Ascending aorta (tissue), 2 donors: ENCODE data around the gene GALNT18. TPM values are rescaled to one million over a fixed set of nuclear protein-coding genes. Genes with fewer than 3 reads are reported as not detected.

ENCODE experiments used
- DNase-seq, 2 donors: peaks; one replicate each; pipeline ENCODE4 v3.0.0-alpha.2; 2019; ENCODE audit warnings: low spot score in 2 of 2
- H3K27ac ChIP-seq, 2 donors: fragments of 200-600 bp; sonication (generic); one replicate each; pipeline ENCODE4 v1.5.1; 2016 to 2017; ENCODE audit warnings: mild to moderate bottlenecking in 1 of 2
- H3K27me3 ChIP-seq: fragments of 200-600 bp; sonication (generic); one replicate; pipeline ENCODE4 v1.5.1; 2017
- H3K36me3 ChIP-seq, 2 donors: fragments of 200-600 bp; sonication (generic); one replicate each; pipeline ENCODE4 v1.5.1; 2016
- H3K4me1 ChIP-seq, 2 donors: fragments of 200-600 bp; sonication (generic); one replicate each; pipeline ENCODE4 v1.5.1; 2016 to 2017; ENCODE audit warnings: mild to moderate bottlenecking in 1 of 2
- H3K4me3 ChIP-seq, 2 donors: fragments of 200-600 bp; sonication (generic); one replicate each; pipeline ENCODE4 v1.5.1; 2016 to 2017; ENCODE audit warnings: mild to moderate bottlenecking in 1 of 2
- H3K9me3 ChIP-seq, 2 donors: fragments of 200-600 bp; sonication (generic); one replicate each; pipeline ENCODE4 v1.5.1; 2016
- CTCF ChIP-seq, 3 experiments: fragments of 200-600 bp in 2 of 3; fragments of 450-650 bp in 1 of 3; sonication (generic) in 2 of 3; IDR thresholded peaks; one replicate each; pipeline ENCODE4 v1.5.1; 2016 to 2019; ENCODE audit warnings: antibody characterized with exemption in 3 of 3, mild to moderate bottlenecking in 1 of 3, moderate library complexity in 1 of 3
- intact Hi-C: fragments of 100-400 bp; cut with DNase I; formaldehyde crosslinking; loops from one replicate; pipeline ENCODE4 v1.15.1; 2023
- total RNA-seq: library from RNA; depleted of rRNA; stranded (reverse); fragments of >200 nt; gene quantifications from one replicate; pipeline ENCODE4 v1.1.0, GENCODE V29; 2016

GALNT18 gene
- total RNA-seq, 1 donor from 2014 or later, result 53.5 TPM

- H3K9me3 ChIP-seq, result no peaks in the 10 kb centered on the region
- H3K27ac ChIP-seq, result no peak overlapping the region
- H3K27me3 ChIP-seq, result no peaks in the 10 kb centered on the region
- no peak for TF ChIP-seq CTCF (IDR thresholded peaks at IDR 0.05)
- H3K36me3 ChIP-seq, result no peaks in the 10 kb centered on the region
- DNase-seq, result no peak
- intact Hi-C loops, result no loop called here
- no peak overlapping the region for H3K4me3 ChIP-seq
- no peaks in the 10 kb centered on the region for H3K4me1 ChIP-seq
Measured at GRCh38 chr11:11491014-11491413, 130.8 kb downstream of the GALNT18 start.

GRCh38 chr11:11486423-11486822, 135.4 kb downstream of the GALNT18 start:
- DNase-seq, result no peak
- Histone ChIP-seq H3K27me3 (no peaks in the 10 kb centered on the region), H3K4me3 (no peak overlapping the region), H3K36me3 (no peaks in the 10 kb centered on the region), H3K9me3 (no peaks in the 10 kb centered on the region), H3K4me1 (no peaks in the 10 kb centered on the region), H3K27ac (no peak overlapping the region)
- intact Hi-C loops, result no loop called here
- no peak for TF ChIP-seq CTCF (IDR thresholded peaks at IDR 0.05)

GRCh38 chr11:11486002-11486401, 135.8 kb downstream of the GALNT18 start:
- no peak for DNase-seq
- Histone ChIP-seq H3K27me3 (no peaks in the 10 kb centered on the region), H3K36me3 (no peaks in the 10 kb centered on the region), H3K4me3 (no peak overlapping the region), H3K27ac (no peak overlapping the region), H3K9me3 (no peaks in the 10 kb centered on the region), H3K4me1 (no peaks in the 10 kb centered on the region)
- TF ChIP-seq CTCF (IDR thresholded peaks at IDR 0.05), result no peak
- intact Hi-C loops, result no loop called here

GRCh38 chr11:11483627-11484026, 138.2 kb downstream of the GALNT18 start:
- Histone ChIP-seq H3K27me3 (no peaks in the 10 kb centered on the region), H3K4me1 (no peaks in the 10 kb centered on the region)

GRCh38 chr11:11482730-11483129, 139.1 kb downstream of the GALNT18 start:
- TF ChIP-seq CTCF (IDR thresholded peaks at IDR 0.05), result no peak
- no peak for DNase-seq
- no peaks in the 10 kb centered on the region for H3K9me3 ChIP-seq
- intact Hi-C loops, result no loop called here
- H3K27ac ChIP-seq, result no peak overlapping the region
- no peak overlapping the region for H3K4me3 ChIP-seq
- H3K36me3 ChIP-seq, result no peaks in the 10 kb centered on the region
- no peaks in the 10 kb centered on the region for H3K27me3 ChIP-seq
- H3K4me1 ChIP-seq, result no peaks in the 10 kb centered on the region

More at GRCh38 chr11:11483627-11484026, 138.2 kb downstream of the GALNT18 start:
- intact Hi-C loops, result no loop called here
- H3K27ac ChIP-seq, result no peak overlapping the region
- H3K4me3 ChIP-seq, result no peak overlapping the region
- no peak for TF ChIP-seq CTCF (IDR thresholded peaks at IDR 0.05)
- H3K9me3 ChIP-seq, result no peaks in the 10 kb centered on the region
- H3K36me3 ChIP-seq, result no peaks in the 10 kb centered on the region
- DNase-seq, result no peak

GRCh38 chr11:11481371-11481770, 140.4 kb downstream of the GALNT18 start:
- no peak for TF ChIP-seq CTCF (IDR thresholded peaks at IDR 0.05)
- Histone ChIP-seq H3K4me1 (no peaks in the 10 kb centered on the region), H3K4me3 (no peak overlapping the region), H3K27me3 (no peaks in the 10 kb centered on the region), H3K27ac (peak overlapping the region in 1 of 2 donors; percentile 6), H3K9me3 (no peaks in the 10 kb centered on the region), H3K36me3 (no peaks in the 10 kb centered on the region)
- intact Hi-C loops, result no loop called here
- DNase-seq, result no peak
